Smooth muscle cell (in vitro differentiated cells): ENCODE data around the gene STK10. TPM values are rescaled to one million over a fixed set of nuclear protein-coding genes. Genes with fewer than 3 reads are reported as not detected.
"Not testable (repeated sequence)": the region's sequence is repeated elsewhere in the genome, so short reads cannot be mapped to it uniquely, and the experiment has no call there.

Source experiments
- DNase-seq: peaks from one replicate; lab custom pipeline; 2025; ENCODE audit not compliant: unreplicated experiment; lab: John Stamatoyannopoulos, UW
- H2AFZ ChIP-seq: fragments of 200-600 bp; sonication (generic); 2 replicates; pipeline ENCODE4 v1.6.0; 2016; ENCODE audit warnings: antibody characterized with exemption, low read depth, mild to moderate bottlenecking
- H3F3A ChIP-seq: fragments of 200-600 bp; sonication (generic); 2 replicates; pipeline ENCODE4 v1.6.0; 2017; ENCODE audit warnings: antibody characterized with exemption, low read depth
- H3K27ac ChIP-seq: fragments of 200-600 bp; sonication (generic); 2 replicates; pipeline ENCODE4 v1.5.1; 2016; ENCODE audit warnings: low read depth, mild to moderate bottlenecking
- H3K27me3 ChIP-seq: fragments of 200-600 bp; sonication (generic); 2 replicates; pipeline ENCODE4 v1.6.1; 2016; ENCODE audit warnings: low read depth, mild to moderate bottlenecking
- H3K36me3 ChIP-seq: fragments of 200-600 bp; sonication (generic); 2 replicates; pipeline ENCODE4 v1.5.1; 2016; ENCODE audit warnings: low read depth
- H3K4me1 ChIP-seq: fragments of 200-600 bp; sonication (generic); 2 replicates; pipeline ENCODE4 v1.5.1; 2016; ENCODE audit warnings: low read depth
- H3K4me2 ChIP-seq: fragments of 200-600 bp; sonication (generic); 2 replicates; pipeline ENCODE4 v1.6.0; 2016; ENCODE audit warnings: mild to moderate bottlenecking
- H3K4me3 ChIP-seq: fragments of 200-600 bp; sonication (generic); 2 replicates; pipeline ENCODE4 v1.5.1; 2016; ENCODE audit warnings: mild to moderate bottlenecking
- H3K79me2 ChIP-seq: fragments of 200-600 bp; sonication (generic); 2 replicates; pipeline ENCODE4 v1.6.0; 2016; ENCODE audit warnings: low read depth, mild to moderate bottlenecking
- H3K9ac ChIP-seq: fragments of 200-600 bp; sonication (generic); 2 replicates; pipeline ENCODE4 v1.6.0; 2016; ENCODE audit warnings: low read depth
- H3K9me3 ChIP-seq: fragments of 200-600 bp; sonication (generic); replicated peaks from 2 replicates; pipeline ENCODE4 v1.5.1; 2016; ENCODE audit warnings: low read depth
- H4K20me1 ChIP-seq: fragments of 200-600 bp; sonication (generic); 2 replicates; pipeline ENCODE4 v1.6.0; 2016; ENCODE audit warnings: low read depth
- CTCF ChIP-seq: fragments of 200-600 bp; sonication (generic); IDR thresholded peaks from 2 replicates; pipeline ENCODE4 v1.5.1; 2017; ENCODE audit warnings: borderline replicate concordance, mild to moderate bottlenecking, antibody characterized with exemption; ENCODE audit not compliant: insufficient read depth, poor library complexity, severe bottlenecking
- WGBS: methylation state at CpG from one replicate; pipeline ENCODE4 v1.1.7; 2016; ENCODE audit warnings: low lambda C conversion rate; 5-methylcytosine and 5-hydroxymethylcytosine counted together
- polyA plus RNA-seq: library from polyadenylated mRNA; unstranded; fragments of >200 nt; fragmentation: Nextera tagmentation; extraction: Ambion mirVana; gene quantifications from 2 replicates; pipeline ENCODE4 v1.2.1, GENCODE V29; 2016
- total RNA-seq: library from RNA; depleted of rRNA; stranded (reverse); fragments of >200 nt; gene quantifications from 2 replicates; pipeline ENCODE4 v1.2.3, GENCODE V29; 2014

The STK10 gene
- total and polyA plus RNA-seq, 2 experiments from 2014 or later, result 10.7 to 26.0 TPM

- Histone ChIP-seq H2AFZ (no peak overlapping the region), H3F3A (no peaks in the 10 kb centered on the region)
These were observed 159.9 kb downstream of the STK10 start for GRCh38 chr5:172028167-172028566.

GRCh38 chr5:172020110-172020786 is 167.8 kb downstream of the STK10 start:
- not testable (repeated sequence) for DNase-seq, H3F3A ChIP-seq, H3K9ac ChIP-seq, H2AFZ ChIP-seq, H3K27me3 ChIP-seq, H3K36me3 ChIP-seq, H3K27ac ChIP-seq, H3K79me2 ChIP-seq, H3K9me3 ChIP-seq, H3K4me1 ChIP-seq, H3K4me2 ChIP-seq, H4K20me1 ChIP-seq, H3K4me3 ChIP-seq
- WGBS, result 96% methylated on average over 10 of the region's 10 CpGs

More at GRCh38 chr5:172028167-172028566, 159.9 kb downstream of the STK10 start:
- Histone ChIP-seq H3K36me3 (no peaks in the 10 kb centered on the region), H3K27me3 (no peaks in the 10 kb centered on the region), H3K4me1 (no peaks in the 10 kb centered on the region), H3K27ac (no peak overlapping the region), H3K4me3 (no peak overlapping the region), H3K4me2 (no peak overlapping the region), H3K79me2 (no peaks in the 10 kb centered on the region), H4K20me1 (no peaks in the 10 kb centered on the region), H3K9me3 (no peaks in the 10 kb centered on the region), H3K9ac (no peak overlapping the region)
- 81% methylated on average over 4 of the region's 4 CpGs for WGBS
- no peak for DNase-seq
- no peak for TF ChIP-seq CTCF

- no peaks in the 10 kb centered on the region for H3K27me3 ChIP-seq
These were observed 172.7 kb downstream of the STK10 start for GRCh38 chr5:172015346-172015745.

GRCh38 chr5:172010278-172010677 is 177.7 kb downstream of the STK10 start:
- Histone ChIP-seq H2AFZ (no peak overlapping the region), H3K4me3 (no peak overlapping the region), H3K4me2 (no peak overlapping the region), H3F3A (peaks cover 14% of the 10 kb centered on the region), H3K79me2 (peaks cover 11% of the 10 kb centered on the region), H3K4me1 (peaks cover 24% of the 10 kb centered on the region), H3K27ac (no peak overlapping the region), H3K27me3 (no peaks in the 10 kb centered on the region), H3K9ac (no peak overlapping the region), H4K20me1 (peaks cover 3% of the 10 kb centered on the region), H3K36me3 (no peaks in the 10 kb centered on the region), H3K9me3 (no peaks in the 10 kb centered on the region)
- 76% methylated on average over 2 of the region's 2 CpGs for WGBS
- peak; percentile 13 for TF ChIP-seq CTCF
- DNase-seq, result no peak

More at GRCh38 chr5:172015346-172015745, 172.7 kb downstream of the STK10 start:
- no peak overlapping the region for H2AFZ ChIP-seq
- WGBS, result 86% methylated on average over 4 of the region's 4 CpGs
- no peak for TF ChIP-seq CTCF
- no peak overlapping the region for H3K4me2 ChIP-seq
- H3K9me3 ChIP-seq, result no peaks in the 10 kb centered on the region
- H3K4me1 ChIP-seq, result no peaks in the 10 kb centered on the region
- H3K27ac ChIP-seq, result no peak overlapping the region
- no peak for DNase-seq
- no peaks in the 10 kb centered on the region for H3K79me2 ChIP-seq
- no peaks in the 10 kb centered on the region for H3K36me3 ChIP-seq
- no peaks in the 10 kb centered on the region for H4K20me1 ChIP-seq
- no peak overlapping the region for H3K9ac ChIP-seq
- no peaks in the 10 kb centered on the region for H3F3A ChIP-seq
- H3K4me3 ChIP-seq, result no peak overlapping the region
